Keratinocyte (primary cell): ENCODE data around the gene NAALADL2. TPM values are rescaled to one million over a fixed set of nuclear protein-coding genes. Genes with fewer than 3 reads are reported as not detected.

Source experiments
- DNase-seq: peaks from one replicate; pipeline ENCODE4 v3.0.0-alpha.2; 2011; ENCODE audit warnings: low read depth, missing footprints, low spot score
- FAIRE-seq: peaks from 2 replicates; lab custom pipeline; 2011; peaks lifted over from hg19 to GRCh38; lab: Jason Lieb, UNC
- H2AFZ ChIP-seq: 2 replicates; pipeline ENCODE4 v1.6.0; 2012; ENCODE audit warnings: low read length, control low read depth, inconsistent platforms; ENCODE audit not compliant: control insufficient read depth
- H3K27ac ChIP-seq: 2 replicates; pipeline ENCODE4 v1.5.1; 2011; ENCODE audit warnings: low read length; ENCODE audit not compliant: control insufficient read depth, insufficient read depth
- H3K27me3 ChIP-seq: 3 replicates; pipeline ENCODE4 v1.6.0; 2011; ENCODE audit warnings: low read length; ENCODE audit not compliant: control insufficient read depth, insufficient read depth; ENCODE audit errors: extremely low read depth
- H3K36me3 ChIP-seq, 2 experiments: 2 replicates in 1 of 2; 3 replicates in 1 of 2; pipeline ENCODE4 v1.5.1; 2011; ENCODE audit warnings: low read length in 2 of 2, mild to moderate bottlenecking in 1 of 2; ENCODE audit not compliant: control insufficient read depth in 2 of 2, insufficient read depth in 2 of 2; ENCODE audit errors: extremely low read depth in 1 of 2
- H3K4me1 ChIP-seq: 3 replicates; pipeline ENCODE4 v1.5.1; 2011; ENCODE audit warnings: low read length; ENCODE audit not compliant: control insufficient read depth, insufficient read depth; ENCODE audit errors: extremely low read depth
- H3K4me2 ChIP-seq: 3 replicates; pipeline ENCODE4 v1.6.0; 2011; ENCODE audit warnings: low read depth, low read length; ENCODE audit not compliant: control insufficient read depth, insufficient read depth; ENCODE audit errors: extremely low read depth
- H3K4me3 ChIP-seq, 3 experiments: fragments of 200-600 bp in 1 of 3; sonication (generic) in 1 of 3; 2 replicates in 2 of 3; 3 replicates in 1 of 3; pipeline ENCODE4 v1.5.1; 2011 to 2016; ENCODE audit warnings: low read length in 3 of 3, mild to moderate bottlenecking in 3 of 3, control low read depth in 2 of 3, inconsistent platforms in 1 of 3, low read depth in 1 of 3, mixed read lengths in 1 of 3, mixed run types in 1 of 3, moderate library complexity in 1 of 3; ENCODE audit not compliant: control insufficient read depth in 2 of 3, insufficient read depth in 2 of 3; ENCODE audit errors: extremely low read depth in 1 of 3
- H3K79me2 ChIP-seq: 2 replicates; pipeline ENCODE4 v1.6.0; 2012; ENCODE audit warnings: low read length; ENCODE audit not compliant: control insufficient read depth, insufficient read depth
- H3K9ac ChIP-seq: 3 replicates; pipeline ENCODE4 v1.6.0; 2011; ENCODE audit warnings: low read length; ENCODE audit not compliant: control insufficient read depth, insufficient read depth; ENCODE audit errors: extremely low read depth
- H3K9me1 ChIP-seq: 3 replicates; pipeline ENCODE4 v1.6.0; 2011; ENCODE audit warnings: low read length; ENCODE audit not compliant: control insufficient read depth, insufficient read depth; ENCODE audit errors: extremely low read depth
- H3K9me3 ChIP-seq: 2 replicates; pipeline ENCODE4 v1.5.1; 2012; ENCODE audit warnings: low read depth, low read length; ENCODE audit not compliant: control insufficient read depth
- H4K20me1 ChIP-seq: 3 replicates; pipeline ENCODE4 v1.6.0; 2011; ENCODE audit warnings: low read length; ENCODE audit not compliant: control insufficient read depth, insufficient read depth; ENCODE audit errors: extremely low read depth
- CTCF ChIP-seq, 3 experiments: IDR thresholded peaks in 1 of 3; conservative IDR thresholded peaks in 1 of 3; optimal IDR thresholded peaks in 1 of 3; 2 replicates in 2 of 3; 3 replicates in 1 of 3; pipeline versions ENCODE3 to v1.5.1; 2011; ENCODE audit warnings: low read length in 3 of 3, mild to moderate bottlenecking in 3 of 3, moderate library complexity in 2 of 3, control low read depth in 1 of 3, inconsistent platforms in 1 of 3; ENCODE audit not compliant: insufficient read depth in 2 of 3; ENCODE audit errors: extremely low read depth in 1 of 3
- EZH2 ChIP-seq: IDR thresholded peaks from one replicate; pipeline ENCODE4 v1.6.1; 2012; ENCODE audit warnings: inconsistent platforms, mild to moderate bottlenecking, low read length, moderate library complexity
- dilution Hi-C: fragments of 300-500 bp; cut with MboI; formaldehyde crosslinking; loops from one replicate; pipeline ENCODE4 v1.7.0; 2020; ENCODE audit warnings: low sequenced_read_pairs; ENCODE audit not compliant: extremely low pct_ligation_motif_present
- polyA plus RNA-seq, 5 experiments: library from polyadenylated mRNA; depleted of rRNA in 3 of 5; stranded (reverse) in 3 of 5; stranded (forward) in 1 of 5; unstranded in 1 of 5; fragments of >200 nt; gene quantifications; 1 replicate in 1 of 5; 2 replicates in 3 of 5; 3 replicates in 1 of 5; pipeline versions ENCODE4 v1.2.1 to v1.2.3, GENCODE V29; 2011 to 2012; ENCODE audit warnings: missing spikeins in 2 of 5, low read depth in 1 of 5, low replicate concordance in 1 of 5

Gene NAALADL2
- polyA plus RNA-seq, 1 donor (not counting 4 experiments of a cell fraction or from before 2014, with no cell fraction given), result 0.75 TPM

GRCh38 chr3:175593331-175593730, 734.2 kb downstream of the NAALADL2 start:
- Histone ChIP-seq H2AFZ (no peak overlapping the region), H3K36me3 (no peaks in the 10 kb centered on the region), H3K27ac (no peak overlapping the region), H3K4me2 (no peak overlapping the region), H3K9me1 (no peaks in the 10 kb centered on the region), H3K4me1 (no peaks in the 10 kb centered on the region), H3K79me2 (no peaks in the 10 kb centered on the region), H3K4me3 (no peak overlapping the region), H4K20me1 (no peaks in the 10 kb centered on the region), H3K9ac (no peak overlapping the region), H3K27me3 (no peaks in the 10 kb centered on the region), H3K9me3 (no peaks in the 10 kb centered on the region)
- FAIRE-seq, result no peak
- dilution Hi-C loops, result no loop called here
- no peak for DNase-seq
- TF ChIP-seq CTCF (optimal IDR thresholded peaks at IDR 0.05 in 1 of 3, IDR thresholded peaks at IDR 0.05 in 1 of 3, conservative IDR thresholded peaks at IDR 0.05 in 1 of 3; ENCODE audit: extremely low read depth in 1 of 3, insufficient read depth in 2 of 3, low read length in 3 of 3) (no peak), EZH2 (no peak)

GRCh38 chr3:175598740-175599139, 739.6 kb downstream of the NAALADL2 start:
- H3K9me1 ChIP-seq, result no peaks in the 10 kb centered on the region
- no peaks in the 10 kb centered on the region for H3K36me3 ChIP-seq
- dilution Hi-C loops, result no loop called here
- no peaks in the 10 kb centered on the region for H3K4me1 ChIP-seq
- FAIRE-seq (no peak), DNase-seq (no peak)
- H2AFZ ChIP-seq, result no peak overlapping the region
- H3K79me2 ChIP-seq, result no peaks in the 10 kb centered on the region
- no peaks in the 10 kb centered on the region for H3K27me3 ChIP-seq
- H3K9me3 ChIP-seq, result no peaks in the 10 kb centered on the region
- no peak overlapping the region for H3K4me2 ChIP-seq
- H3K27ac ChIP-seq, result no peak overlapping the region
- H3K9ac ChIP-seq, result no peak overlapping the region
- H4K20me1 ChIP-seq, result no peaks in the 10 kb centered on the region
- H3K4me3 ChIP-seq, result no peak overlapping the region
- TF ChIP-seq EZH2 (no peak), CTCF (optimal IDR thresholded peaks at IDR 0.05 in 1 of 3, IDR thresholded peaks at IDR 0.05 in 1 of 3, conservative IDR thresholded peaks at IDR 0.05 in 1 of 3; ENCODE audit: extremely low read depth in 1 of 3, insufficient read depth in 2 of 3, low read length in 3 of 3) (no peak)
